HG03039 (cell line): ENCODE data around the gene DRAM1.
A peak's percentile ranks its signal among the peaks of the same experiment; 100 is the strongest.
"Not testable (repeated sequence)": the region's sequence is repeated elsewhere in the genome, so short reads cannot be mapped to it uniquely, and the experiment has no call there.

Experiments
- ATAC-seq: cut with Tn5 transposase; IDR thresholded peaks from one replicate; pipeline ENCODE4 v1.9.1; 2021; ENCODE audit warnings: mild to moderate bottlenecking, moderate library complexity; ENCODE audit not compliant: unreplicated experiment

Gene DRAM1

DNA sequence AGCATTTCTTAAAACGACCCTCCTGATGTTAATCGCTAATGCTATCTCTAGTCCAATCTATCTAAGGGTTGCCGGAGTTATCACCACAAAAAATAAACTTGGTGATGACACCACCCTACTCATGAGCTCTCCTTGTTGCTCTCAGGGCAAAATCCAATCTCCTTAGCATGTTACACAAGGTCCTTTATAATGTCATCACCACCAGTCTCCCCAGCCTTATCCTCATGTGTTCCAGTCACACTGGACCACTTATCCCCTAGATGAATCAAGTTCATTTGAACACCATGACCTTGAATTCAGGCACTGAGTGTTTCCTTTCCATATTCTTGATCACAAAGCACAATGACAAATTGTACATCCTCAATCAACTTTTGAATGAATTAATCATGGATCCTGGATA lies 19.0 kb upstream of the DRAM1 start:
- no peak for ATAC-seq

DNA sequence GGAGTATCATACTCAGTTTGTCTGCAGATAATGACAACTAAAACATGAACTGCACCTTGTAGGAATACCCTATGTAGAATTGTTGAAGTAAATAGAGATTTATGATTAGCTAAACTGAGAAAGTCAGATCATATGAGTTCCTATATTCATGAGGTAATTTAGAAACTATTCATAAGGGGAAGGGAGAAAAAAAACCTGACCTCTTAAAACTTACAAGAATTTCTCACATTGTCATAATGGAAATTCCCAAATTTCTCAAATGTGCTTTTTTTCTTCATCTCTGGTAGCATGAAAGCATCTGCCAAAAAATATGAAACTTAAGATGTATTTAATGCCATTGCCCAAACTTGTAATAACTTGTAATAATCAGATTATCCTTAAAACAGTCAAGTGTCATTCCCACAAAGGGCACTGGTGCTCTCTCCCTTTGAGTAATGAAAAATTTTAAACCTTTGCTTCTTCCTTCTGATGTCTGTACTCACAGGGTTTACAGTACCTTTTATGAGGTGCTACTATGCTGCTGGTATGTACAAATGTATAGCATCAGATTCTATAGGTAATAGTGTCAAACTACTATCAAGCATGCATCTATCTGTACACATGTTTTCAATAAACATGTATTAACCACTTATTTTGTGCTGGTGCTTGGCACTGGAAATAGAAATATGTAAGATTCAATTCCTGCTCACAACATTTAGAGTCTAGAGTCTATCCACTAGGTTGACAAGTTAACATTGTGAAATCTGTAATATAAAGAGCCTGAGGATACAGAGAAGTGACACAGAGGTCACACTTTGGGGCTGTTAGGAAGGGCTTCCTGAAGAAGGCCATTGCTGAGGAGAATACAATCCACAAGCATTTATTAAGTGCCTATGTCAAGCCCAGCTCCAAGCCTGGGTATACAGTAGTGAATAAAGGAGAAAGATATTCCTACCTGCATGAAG lies 17.4 kb upstream of the DRAM1 start:
- ATAC-seq: no peak

DNA sequence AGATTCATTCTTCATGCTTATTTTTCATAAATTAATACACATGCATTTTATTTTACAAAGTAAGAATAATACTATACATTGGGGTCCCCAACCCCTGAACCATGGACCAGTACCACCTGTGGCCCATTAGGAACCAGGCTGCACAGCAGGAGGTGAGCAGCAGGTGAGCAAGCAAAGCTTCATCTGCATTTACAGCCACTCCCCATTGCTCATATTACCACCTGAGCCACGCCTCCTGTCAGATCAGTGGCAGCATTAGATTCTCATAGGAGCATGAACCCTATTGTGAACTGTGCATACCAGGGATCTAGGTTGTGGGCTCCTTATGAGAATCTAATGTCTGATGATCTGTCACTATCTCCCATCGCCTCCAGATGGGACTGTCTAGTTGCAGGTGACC lies 15.7 kb upstream of the DRAM1 start:
- not testable (repeated sequence) for ATAC-seq

DNA sequence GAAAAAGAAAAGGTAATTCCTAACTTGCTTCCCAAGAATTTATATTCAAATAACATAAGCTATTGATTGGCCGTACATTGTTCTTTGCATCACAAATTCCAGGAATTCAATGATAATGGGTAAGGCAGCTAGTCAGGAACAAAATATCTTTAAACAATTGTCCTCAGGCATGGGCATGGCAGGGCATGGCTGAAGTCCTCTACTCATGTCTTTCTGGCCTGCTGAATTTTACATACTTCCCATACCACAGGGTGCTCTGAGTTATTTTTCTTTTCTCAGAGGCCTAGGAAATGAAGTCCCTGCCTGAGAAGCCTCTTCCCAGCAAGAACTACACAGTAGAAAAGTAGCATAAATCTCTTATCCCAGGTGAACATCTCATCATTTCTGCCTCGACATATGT lies 15.1 kb upstream of the DRAM1 start:
- ATAC-seq: no peak

DNA sequence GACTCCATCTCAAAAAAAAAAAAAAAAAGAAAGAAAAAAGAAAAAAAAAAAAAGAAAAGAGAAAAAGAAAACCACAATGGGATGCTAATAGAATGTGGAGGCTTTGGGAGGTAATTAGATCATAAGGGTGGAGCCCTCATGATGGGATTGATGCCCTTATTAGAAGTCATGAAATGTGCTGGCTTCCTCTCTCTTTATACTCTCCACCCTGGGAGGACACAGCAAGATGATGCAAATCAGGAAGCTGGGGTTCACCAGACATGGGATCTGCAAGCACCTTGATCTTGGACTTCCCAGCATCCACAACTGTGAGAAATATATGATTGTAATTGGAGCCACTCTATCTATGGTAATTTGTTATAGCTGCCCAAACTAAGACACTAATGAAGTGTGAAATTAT lies 13.4 kb upstream of the DRAM1 start:
- ATAC-seq: no peak

DNA sequence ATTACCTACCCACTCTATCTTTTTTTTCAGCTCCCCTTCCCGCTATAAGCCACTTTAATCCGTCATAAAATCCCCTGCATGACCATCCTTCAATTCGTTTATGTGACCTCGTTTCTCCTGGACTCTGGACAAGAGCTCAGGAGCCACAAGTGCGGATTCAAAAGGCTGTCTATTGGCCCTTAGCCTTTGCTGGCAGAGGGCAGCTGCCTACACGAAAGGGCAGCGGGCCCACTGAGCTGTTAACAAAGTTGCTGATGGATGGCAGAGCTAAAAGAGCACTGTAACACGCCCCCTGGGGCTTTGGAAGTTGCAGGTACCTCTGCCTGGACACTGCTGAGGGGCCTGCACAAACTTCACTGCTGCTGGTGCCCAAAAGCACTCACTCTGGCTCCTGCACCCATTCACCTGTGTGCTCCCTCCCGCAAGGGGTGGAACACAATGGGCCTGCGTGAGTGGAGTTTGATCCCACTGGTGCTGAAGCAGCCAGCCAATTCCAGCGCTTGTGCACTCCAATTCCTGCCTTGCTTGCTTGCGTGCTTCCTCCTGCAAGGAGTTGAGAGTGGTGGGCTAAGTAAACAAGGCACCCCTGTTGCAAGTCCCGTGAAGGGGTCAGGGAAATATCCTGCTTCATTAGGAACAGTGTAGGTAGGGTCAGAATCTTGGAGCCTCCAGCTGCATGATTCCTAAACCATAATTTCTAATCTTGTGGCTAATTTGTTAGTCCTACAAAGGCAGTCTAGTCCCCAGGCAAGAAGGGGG lies 10.6 kb upstream of the DRAM1 start:
- ATAC-seq: no peak

DNA sequence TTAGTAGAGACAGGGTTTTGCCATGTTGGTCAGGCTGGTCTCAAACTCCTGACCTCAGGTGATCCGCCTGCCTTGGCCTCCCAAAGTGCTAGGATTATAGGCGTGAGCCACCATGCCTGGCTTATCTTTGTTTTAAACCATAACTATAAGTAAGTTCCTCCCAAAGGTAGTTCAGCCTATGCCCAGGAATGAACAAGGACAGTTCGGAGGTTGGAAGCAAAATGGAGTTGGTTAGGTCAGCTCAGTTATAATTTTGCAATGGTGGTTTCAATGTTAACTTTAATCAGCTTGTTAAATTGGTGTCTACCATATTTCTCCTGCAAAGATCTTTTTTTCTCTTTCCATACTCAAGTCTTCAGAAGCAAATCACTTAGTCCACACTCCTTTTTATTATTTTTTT lies 9.8 kb upstream of the DRAM1 start:
- not testable (repeated sequence) for ATAC-seq

DNA sequence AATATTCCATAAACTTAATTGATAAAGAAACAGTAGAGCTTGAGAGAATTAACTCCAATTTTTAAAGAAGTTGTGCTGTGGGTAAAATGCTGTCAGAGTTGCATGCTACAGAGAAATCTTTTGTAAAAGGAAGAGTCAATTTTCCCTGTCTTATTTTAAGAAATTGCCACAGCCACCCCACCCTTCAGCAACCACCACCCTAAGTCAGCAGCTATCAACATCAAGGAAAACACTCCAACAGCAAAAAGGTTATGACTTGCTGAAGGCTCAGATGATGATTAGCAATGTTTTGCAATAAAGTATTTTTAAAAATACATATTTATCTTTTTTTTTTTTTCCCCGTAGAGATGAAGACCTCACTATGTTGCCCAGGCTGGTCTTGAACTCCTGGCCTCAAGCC lies 6.5 kb upstream of the DRAM1 start:
- ATAC-seq: no peak

DNA sequence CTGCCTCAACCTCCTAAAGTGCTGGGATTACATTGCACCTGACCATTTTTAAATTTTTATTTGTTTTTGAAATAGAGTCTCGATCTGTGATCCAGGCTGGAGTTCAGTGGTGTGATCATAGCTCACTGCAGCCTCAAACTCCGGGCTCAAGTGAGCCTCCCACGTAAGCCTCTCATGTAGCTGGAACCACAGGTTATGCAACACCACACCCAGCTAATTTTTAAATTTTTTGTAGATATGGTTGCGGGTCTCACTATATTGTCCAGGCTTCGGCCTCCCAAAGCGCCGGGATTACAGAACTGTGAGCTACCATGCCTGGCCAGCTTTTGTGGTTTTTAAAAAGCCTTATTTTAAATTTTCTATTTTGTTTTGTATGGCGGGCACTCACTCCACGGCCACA lies 2.2 kb upstream of the DRAM1 start:
- ATAC-seq: no peak

DNA sequence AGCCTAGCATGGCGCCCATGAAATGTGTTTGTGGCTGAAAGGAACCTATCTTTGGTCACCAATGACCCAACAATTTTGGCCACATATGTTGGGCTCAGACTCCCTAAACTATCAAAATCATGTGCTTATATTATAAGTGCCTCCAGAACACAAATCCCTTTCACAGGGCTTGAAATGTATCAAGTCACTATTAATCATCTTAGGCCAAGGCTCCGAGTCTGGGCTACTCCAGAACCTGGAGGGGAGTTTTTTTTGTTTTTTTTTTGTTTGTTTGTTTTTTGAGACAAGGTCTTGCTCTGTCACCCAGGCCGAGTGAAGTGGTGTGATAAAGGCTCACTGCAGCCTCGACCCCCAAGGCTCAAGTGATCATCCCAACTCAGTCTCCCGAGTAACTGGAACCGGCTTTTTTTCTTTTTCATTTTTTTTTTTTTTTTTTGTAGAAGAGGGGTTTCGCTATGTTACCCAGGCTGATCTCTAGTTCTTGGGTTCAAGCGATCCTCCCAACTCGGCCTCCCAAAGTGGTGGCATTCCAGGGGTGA lies 989 bp upstream of the DRAM1 start:
- no peak for ATAC-seq

DNA sequence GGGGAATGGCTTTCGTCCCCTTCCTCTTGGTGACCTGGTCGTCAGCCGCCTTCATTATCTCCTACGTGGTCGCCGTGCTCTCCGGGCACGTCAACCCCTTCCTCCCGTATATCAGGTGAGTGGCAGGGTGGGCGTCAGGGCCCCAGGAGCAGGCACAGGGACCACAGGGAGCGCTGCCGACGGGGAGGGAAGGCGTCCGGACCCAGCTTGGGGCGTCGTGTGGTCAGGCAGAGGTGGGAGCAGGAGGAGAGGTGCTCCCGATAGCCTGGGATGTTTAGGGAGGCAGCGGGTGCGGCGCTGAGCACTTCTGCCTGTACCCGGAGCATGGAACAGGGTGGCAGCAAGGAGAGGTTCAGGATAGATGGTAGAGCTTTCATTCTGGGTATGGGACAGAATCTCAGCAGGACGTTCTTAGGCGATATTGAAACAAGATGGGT lies 444 bp downstream of the DRAM1 start:
- ATAC-seq: peak; percentile 15

DNA sequence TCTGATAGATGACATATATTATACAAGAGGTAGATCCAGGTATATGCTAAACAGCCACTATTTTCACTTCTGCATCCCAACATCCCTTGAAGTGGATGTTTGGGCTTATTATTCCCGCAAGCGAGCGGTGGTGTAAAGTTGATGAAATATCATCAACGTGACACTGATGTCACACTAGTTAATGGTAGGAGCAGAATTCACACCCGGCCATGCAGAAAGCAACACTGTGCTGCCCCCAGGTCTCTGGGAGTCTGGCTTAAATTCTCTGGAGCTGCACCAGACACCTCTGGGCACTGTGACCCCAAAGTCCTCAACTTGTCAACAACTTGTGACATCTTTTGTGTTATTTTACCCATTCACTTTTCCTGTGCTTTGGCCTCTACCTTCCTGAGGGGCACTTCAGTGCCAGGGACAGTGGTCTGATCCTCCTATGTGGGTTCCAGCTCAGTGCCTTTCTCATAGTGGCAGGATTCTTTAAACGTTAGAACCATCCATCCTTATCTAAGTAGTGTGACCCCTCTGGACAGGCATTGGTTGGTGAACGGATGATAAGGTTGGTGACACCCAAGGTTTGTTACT lies 952 bp downstream of the DRAM1 start:
- ATAC-seq: no peak

DNA sequence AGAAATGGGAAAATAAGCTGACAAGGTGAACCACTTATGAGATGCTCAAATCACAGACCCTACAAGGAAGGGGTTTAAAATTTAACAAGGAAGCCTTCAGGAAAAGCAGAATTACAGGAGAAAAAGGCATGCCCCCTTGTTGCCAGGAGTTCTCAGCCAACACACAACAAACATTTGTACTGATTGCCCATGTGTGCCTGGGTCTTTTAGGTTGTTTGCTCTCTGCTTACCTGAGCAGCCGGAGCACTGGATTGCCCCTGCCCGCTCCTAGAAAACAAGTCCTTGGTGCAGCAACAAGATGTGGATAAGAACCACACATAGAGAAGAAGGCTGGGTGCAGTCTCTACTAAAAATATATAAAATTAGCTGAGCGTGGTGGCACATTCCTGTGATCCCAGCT lies 3.4 kb downstream of the DRAM1 start:
- no peak for ATAC-seq

DNA sequence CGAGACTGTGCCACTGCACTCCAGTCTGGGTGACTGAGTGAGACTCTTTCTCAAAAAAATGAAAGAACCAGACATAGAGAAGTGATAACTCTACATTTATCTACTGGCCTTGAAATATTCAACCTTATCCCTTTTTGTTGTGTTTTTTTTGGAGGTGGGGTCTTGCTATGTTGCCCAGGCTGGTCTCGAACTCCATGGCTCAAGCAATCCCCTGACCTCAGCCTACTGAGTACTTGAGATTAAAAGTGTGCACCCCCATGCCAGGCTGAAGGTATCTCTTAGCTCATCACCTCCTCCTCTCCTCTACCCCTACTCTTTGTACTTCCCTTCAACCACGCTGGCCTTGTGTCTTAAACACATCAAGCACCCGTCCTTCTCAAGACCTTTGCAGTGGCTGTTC lies 3.8 kb downstream of the DRAM1 start:
- no peak for ATAC-seq

DNA sequence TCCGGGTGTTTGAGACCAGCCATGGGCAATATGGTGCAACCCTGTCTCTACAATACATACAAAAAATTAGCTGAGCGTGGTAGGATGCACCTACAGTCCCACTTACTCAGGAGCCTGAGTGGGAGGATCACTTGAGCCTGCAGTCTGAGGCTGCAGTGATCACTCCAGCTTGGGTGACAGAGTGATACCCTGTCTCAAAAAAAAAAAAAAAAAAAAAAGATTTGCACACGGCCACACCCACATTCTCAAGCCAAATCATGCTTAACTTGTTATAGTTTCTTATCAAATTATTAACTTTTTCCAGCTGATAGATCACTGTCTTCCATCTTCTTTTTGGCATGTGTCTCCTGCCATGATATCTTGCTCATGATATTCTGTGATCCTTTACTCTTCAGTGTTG lies 6.8 kb downstream of the DRAM1 start:
- ATAC-seq: no peak

DNA sequence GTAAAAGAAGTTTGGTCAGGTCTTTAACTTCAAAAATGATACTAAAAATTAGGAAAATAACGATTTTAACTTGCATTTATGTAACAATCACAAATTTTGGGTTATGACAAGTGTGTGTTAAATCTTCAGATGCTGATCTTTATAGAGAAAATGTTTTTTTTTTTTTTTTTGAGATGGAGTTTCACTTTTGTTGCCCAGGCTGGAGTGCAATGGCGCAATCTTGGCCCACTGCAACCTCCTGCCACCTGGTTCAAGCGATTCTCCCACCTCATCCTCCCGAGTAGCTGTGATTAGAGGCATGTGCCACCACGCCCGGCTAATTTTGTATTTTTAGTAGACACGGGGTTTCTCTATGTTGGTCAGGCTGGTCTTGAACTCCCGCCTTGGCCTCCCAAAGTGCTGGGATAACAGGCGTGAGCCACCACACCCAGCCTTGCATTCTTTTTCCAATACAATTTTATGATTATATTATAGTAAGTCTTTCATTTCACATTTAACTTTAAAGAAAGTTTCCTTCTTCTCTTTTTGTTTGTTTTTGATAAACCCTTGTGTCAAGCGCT lies 7.5 kb downstream of the DRAM1 start:
- ATAC-seq: not testable (repeated sequence)

DNA sequence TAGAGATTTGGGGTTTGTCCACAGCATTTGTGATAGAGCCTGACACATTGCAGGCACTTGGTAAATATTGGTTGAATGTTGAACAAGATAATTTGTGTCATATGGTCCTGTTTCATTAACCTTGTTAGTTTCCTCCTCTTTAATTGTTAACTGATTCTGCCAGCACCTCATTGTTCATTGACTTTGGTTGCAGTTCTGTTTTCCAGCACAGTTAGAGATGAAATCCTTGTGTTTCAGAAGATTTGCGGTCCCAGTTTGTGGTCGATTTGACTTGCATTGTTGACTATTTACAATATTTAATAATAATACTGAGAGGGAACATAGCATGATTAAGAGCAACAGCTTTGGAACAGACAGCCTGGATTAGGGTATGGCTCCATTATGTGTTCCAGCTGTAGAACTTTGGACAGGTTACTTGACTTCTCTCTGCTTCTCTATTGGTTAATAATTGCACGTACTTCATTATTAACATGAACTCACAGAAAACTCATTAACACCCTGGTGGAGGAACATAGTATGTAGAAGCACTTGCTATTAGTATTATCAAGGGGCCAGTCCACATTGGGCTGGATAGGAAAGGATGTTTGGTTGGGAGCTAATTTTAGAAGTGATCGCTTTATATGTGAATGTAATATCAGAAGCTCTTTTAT lies 8.7 kb downstream of the DRAM1 start:
- no peak for ATAC-seq

DNA sequence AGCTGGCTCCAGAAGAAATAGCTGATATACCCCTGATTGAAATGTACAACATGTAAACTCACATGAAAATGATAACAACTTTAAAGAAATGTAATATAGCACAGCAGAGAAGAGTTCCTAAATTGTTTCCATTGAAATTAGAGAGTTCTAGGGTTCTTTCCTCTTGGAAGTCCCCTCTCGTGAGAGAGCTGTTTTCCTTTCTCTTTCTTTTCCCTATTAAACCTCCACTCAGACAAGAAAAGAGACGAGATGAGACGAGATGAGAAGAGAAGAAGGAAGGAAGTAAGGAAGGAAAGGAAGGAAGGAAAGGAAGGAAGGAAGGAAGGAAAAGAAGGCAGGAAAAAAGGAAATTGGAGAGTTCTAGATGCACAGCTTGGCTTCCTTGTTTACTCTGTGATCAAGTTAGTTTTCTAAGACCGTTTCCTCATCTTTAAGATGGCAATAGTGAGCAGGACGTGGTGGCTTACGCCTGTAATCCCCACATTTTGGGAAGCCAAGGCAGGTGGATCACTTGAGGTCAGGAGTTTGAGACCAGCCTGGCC lies 11.9 kb downstream of the DRAM1 start:
- ATAC-seq: no peak

DNA sequence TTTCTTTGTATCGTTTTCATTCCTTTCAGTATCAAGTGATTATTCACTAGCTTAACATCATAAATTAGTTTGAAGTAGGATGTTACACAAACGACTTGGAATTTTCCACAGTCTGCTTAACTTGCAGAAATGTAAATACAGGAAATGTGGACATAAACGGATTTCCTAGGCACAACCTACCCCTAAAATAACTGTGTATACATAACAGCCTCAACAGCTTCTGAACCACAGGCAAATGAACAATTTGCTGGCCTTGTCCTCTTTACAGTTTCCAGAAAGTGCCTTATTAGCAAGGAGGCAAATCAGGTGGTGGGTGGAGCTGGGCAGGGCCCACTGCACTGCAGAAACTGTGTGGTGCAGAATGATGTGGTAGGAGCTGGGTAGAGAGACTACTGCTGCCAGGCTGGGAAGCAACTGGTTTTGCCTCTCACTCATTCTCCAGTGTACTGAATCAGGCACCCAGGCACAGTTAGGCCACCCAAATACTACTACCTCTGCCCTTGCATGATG lies 14.1 kb downstream of the DRAM1 start:
- ATAC-seq: peak; percentile 89

DNA sequence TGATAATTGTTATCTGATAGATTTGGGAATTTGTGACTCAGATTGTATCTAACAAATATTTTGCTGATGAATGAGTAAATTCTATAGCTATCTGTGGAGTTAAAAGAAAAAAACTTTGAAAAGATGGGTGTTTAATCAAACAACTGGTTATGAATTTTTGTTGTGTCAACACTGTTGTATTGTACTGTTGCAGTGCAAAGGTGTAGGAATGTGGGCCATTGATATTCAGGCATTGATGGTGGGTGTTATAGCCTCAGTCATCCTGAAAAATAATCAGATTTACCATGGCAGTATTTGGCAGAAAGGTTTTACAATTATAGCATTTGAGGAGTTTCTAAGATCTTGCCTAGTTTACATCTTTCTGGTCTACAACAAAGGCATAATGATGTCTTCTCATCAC lies 15.4 kb downstream of the DRAM1 start:
- ATAC-seq: no peak
